CD4-positive, CD25-positive, alpha-beta regulatory T cell (primary cell): ENCODE results near the gene ZNF804B. TPM values are rescaled to one million over a fixed set of nuclear protein-coding genes. Genes with fewer than 3 reads are reported as not detected.

Source experiments
- ATAC-seq, 2 donors: fragments of 150-1000 bp; cut with Tn5 transposase; one replicate each; pipeline ENCODE4 v1.10.0; 2021; ENCODE audit warnings: low read depth in 2 of 2, moderate number of reproducible peaks in 2 of 2, moderate library complexity in 1 of 2
- DNase-seq, 3 donors: peaks; one replicate each; pipeline versions ENCODE4 v3.0.0 to v3.0.0-alpha.2; 2012 to 2022; ENCODE audit warnings: mixed read lengths in 1 of 3
- H3K27ac ChIP-seq: one replicate; pipeline ENCODE4 v1.7.0; 2013; ENCODE audit warnings: mild to moderate bottlenecking, low read length; ENCODE audit not compliant: insufficient read depth, poor library complexity, severe bottlenecking
- H3K27me3 ChIP-seq: one replicate; pipeline ENCODE4 v1.7.0; 2013; ENCODE audit warnings: low read length; ENCODE audit not compliant: control insufficient read depth, insufficient read depth
- H3K36me3 ChIP-seq: one replicate; pipeline ENCODE4 v1.7.0; 2013; ENCODE audit warnings: mild to moderate bottlenecking, low read length, moderate library complexity; ENCODE audit not compliant: control insufficient read depth, insufficient read depth
- H3K4me1 ChIP-seq: 2 replicates; pipeline ENCODE4 v1.7.0; 2013; ENCODE audit warnings: mild to moderate bottlenecking, low read length; ENCODE audit not compliant: insufficient read depth, control insufficient read depth, poor library complexity, severe bottlenecking
- H3K4me3 ChIP-seq: one replicate; pipeline ENCODE4 v1.7.0; 2013; ENCODE audit warnings: low read depth, mild to moderate bottlenecking, low read length, moderate library complexity
- H3K9me3 ChIP-seq, 2 experiments: 1 replicate in 1 of 2; 2 replicates in 1 of 2; pipeline ENCODE4 v1.7.0; 2013; ENCODE audit warnings: low read length in 2 of 2, mild to moderate bottlenecking in 1 of 2, moderate library complexity in 1 of 2; ENCODE audit not compliant: control insufficient read depth in 2 of 2
- H3K27ac Mint-ChIP-seq, 3 donors: one replicate each; pipeline ENCODE4 v1.8.0; 2020 to 2022; ENCODE audit warnings: mild to moderate bottlenecking in 3 of 3, mixed read lengths in 3 of 3, moderate library complexity in 2 of 3
- H3K27me3 Mint-ChIP-seq: one replicate; pipeline ENCODE4 v1.8.0; 2022; ENCODE audit warnings: mild to moderate bottlenecking, mixed read lengths
- H3K36me3 Mint-ChIP-seq: one replicate; pipeline ENCODE4 v1.8.0; 2020; ENCODE audit warnings: mixed read lengths
- H3K4me1 Mint-ChIP-seq, 4 donors: one replicate each; pipeline ENCODE4 v1.8.0; 2020 to 2022; ENCODE audit warnings: mixed read lengths in 4 of 4, mild to moderate bottlenecking in 1 of 4
- H3K4me3 Mint-ChIP-seq, 4 donors: one replicate each; pipeline ENCODE4 v1.8.0; 2020 to 2022; ENCODE audit warnings: mild to moderate bottlenecking in 4 of 4, mixed read lengths in 4 of 4, moderate library complexity in 3 of 4
- H3K9me3 Mint-ChIP-seq, 7 donors: one replicate each; pipeline ENCODE4 v1.8.0; 2020 to 2022; ENCODE audit warnings: mixed read lengths in 7 of 7, mild to moderate bottlenecking in 3 of 7, moderate library complexity in 2 of 7
- polyA plus RNA-seq, 4 donors: library from polyadenylated mRNA; unstranded; fragments of 300-500 nt; fragmentation: Illumina TruSeq; gene quantifications; one replicate each; pipeline ENCODE4 v1.2.3, GENCODE V29; 2021
- total RNA-seq: library from RNA; stranded (reverse); gene quantifications from one replicate; pipeline ENCODE4 v1.2.3, GENCODE V29; 2022

Gene ZNF804B
- total and polyA plus RNA-seq, 5 donors from 2014 or later: not detected

- Mint-ChIP-seq H3K27ac (no peak overlapping the region), H3K4me3 (no peak overlapping the region), H3K36me3 (no peaks in the 10 kb centered on the region), H3K27me3 (no peaks in the 10 kb centered on the region), H3K9me3 (peaks cover 0 to 6% (median 1%) of the 10 kb centered on the region in 7 donors), H3K4me1 (no peaks in the 10 kb centered on the region)
- DNase-seq: no peak
- ATAC-seq: no peak
- Histone ChIP-seq H3K9me3 (no peaks in the 10 kb centered on the region), H3K4me1 (no peaks in the 10 kb centered on the region), H3K4me3 (no peak overlapping the region), H3K27ac (no peak overlapping the region), H3K27me3 (no peaks in the 10 kb centered on the region), H3K36me3 (no peaks in the 10 kb centered on the region)
Observed at GRCh38 chr7:88888684-88889083, 129.2 kb downstream of the ZNF804B start.

DNA sequence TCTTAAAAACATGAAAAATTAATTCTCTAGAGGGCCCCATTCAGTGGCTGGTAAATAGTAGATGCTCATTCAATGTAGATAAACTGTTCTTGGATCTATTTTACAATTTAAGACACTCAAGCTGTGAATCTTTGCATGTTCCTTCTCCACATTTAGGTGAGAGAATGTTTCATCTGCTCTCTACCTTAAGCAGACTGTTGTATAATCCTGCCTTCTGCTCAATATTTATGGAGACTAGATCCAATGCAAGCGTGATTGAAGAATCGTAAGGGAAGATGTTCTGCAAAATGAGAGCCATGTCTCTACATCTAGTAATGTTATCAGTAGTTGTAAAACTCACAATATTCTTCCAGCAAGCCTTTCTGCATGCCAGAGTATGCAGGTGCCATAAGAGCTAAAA is 151.0 kb downstream of the ZNF804B start:
- H3K36me3 ChIP-seq: no peaks in the 10 kb centered on the region
- no peaks in the 10 kb centered on the region for H3K4me1 Mint-ChIP-seq
- H3K27ac ChIP-seq: no peak overlapping the region
- no peak for DNase-seq
- peaks cover 0 to 11% (median 1%) of the 10 kb centered on the region in 7 donors for H3K9me3 Mint-ChIP-seq
- H3K4me1 ChIP-seq: no peaks in the 10 kb centered on the region
- no peak overlapping the region for H3K27ac Mint-ChIP-seq
- H3K27me3 ChIP-seq: no peaks in the 10 kb centered on the region
- no peak overlapping the region for H3K4me3 ChIP-seq
- no peaks in the 10 kb centered on the region for H3K36me3 Mint-ChIP-seq
- H3K4me3 Mint-ChIP-seq: no peak overlapping the region
- no peaks in the 10 kb centered on the region for H3K9me3 ChIP-seq
- ATAC-seq: no peak
- H3K27me3 Mint-ChIP-seq: no peaks in the 10 kb centered on the region

DNA sequence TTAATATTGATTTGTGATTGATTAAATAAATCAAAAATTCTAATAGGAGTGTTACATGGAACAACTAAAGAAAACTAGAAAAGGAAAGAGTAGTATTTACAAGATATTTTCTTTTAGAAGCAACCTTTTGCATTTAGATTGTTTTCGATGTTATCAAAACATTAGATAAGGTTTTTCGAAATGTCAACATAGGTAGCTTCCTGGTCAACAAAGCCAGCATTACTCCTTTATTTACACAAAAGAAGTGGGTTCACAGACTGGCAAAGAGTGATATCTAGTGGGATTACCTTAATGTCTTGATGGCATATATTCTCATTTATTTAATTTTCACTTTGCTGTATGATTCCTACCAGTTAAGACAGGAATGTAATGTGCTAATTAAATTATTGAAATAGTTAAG is 153.4 kb downstream of the ZNF804B start:
- ATAC-seq (no peak), DNase-seq (no peak)
- Mint-ChIP-seq H3K9me3 (peaks cover 0 to 3% (median 1%) of the 10 kb centered on the region in 7 donors), H3K36me3 (no peaks in the 10 kb centered on the region), H3K27me3 (no peaks in the 10 kb centered on the region), H3K4me3 (no peak overlapping the region), H3K27ac (no peak overlapping the region), H3K4me1 (no peaks in the 10 kb centered on the region)
- Histone ChIP-seq H3K4me3 (no peak overlapping the region), H3K27ac (no peak overlapping the region), H3K27me3 (no peaks in the 10 kb centered on the region), H3K4me1 (no peaks in the 10 kb centered on the region), H3K9me3 (no peaks in the 10 kb centered on the region), H3K36me3 (no peaks in the 10 kb centered on the region)

DNA sequence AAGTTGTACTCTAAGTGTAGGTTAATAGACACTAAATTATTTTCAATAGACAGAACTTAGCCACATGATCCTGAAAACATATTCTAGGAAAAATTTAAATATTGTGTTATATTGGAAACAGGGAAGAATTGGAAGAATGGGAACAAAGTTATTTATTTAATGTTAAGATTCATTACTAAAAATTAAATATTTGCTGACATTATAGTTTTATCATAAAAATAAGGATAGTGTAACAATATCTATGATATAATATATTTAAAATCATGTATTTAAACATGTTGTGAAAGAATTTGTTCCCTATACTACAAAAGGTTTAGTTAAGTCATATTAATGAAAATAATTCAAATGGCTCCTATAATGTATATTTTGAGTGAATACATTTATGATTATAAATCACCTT is 156.1 kb downstream of the ZNF804B start:
- H3K27me3 ChIP-seq: no peaks in the 10 kb centered on the region
- no peak overlapping the region for H3K4me3 ChIP-seq
- no peaks in the 10 kb centered on the region for H3K36me3 ChIP-seq
- Mint-ChIP-seq H3K4me3 (no peak overlapping the region), H3K9me3 (peaks cover 0 to 3% (median 1%) of the 10 kb centered on the region in 7 donors), H3K4me1 (no peaks in the 10 kb centered on the region), H3K27me3 (no peaks in the 10 kb centered on the region), H3K36me3 (no peaks in the 10 kb centered on the region), H3K27ac (no peak overlapping the region)
- H3K27ac ChIP-seq: no peak overlapping the region
- DNase-seq (no peak), ATAC-seq (no peak)
- H3K9me3 ChIP-seq: no peaks in the 10 kb centered on the region
- H3K4me1 ChIP-seq: no peaks in the 10 kb centered on the region

DNA sequence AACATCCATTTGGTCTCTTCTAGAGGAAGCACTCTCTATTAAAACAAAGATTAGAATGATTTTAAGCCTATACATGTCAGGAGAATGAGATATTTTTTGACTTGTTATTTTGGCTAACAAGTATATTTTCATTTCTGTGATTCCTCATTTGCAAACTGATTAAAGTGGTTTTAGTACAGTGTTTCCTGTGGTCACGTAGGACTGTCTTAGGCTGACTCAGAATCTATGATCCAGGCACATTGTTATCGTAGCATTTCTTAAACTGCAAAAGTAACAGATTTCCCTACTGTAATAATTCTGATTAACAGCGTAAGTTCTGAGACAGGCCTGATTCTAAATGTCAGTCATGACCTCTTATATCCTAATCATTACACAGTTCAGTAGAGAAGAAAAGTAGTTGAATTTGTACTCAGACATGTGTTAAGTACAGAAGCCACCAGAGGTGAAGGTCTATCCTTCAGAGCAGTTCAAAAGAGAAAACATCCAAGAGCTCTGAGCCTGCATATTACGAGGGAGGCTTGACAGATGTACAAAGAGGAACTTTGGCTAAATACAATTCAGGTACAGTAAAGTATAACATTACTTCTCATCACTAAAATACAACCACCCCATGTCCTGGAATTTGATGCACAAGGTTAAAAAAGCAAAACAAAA is 160.1 kb downstream of the ZNF804B start:
- peaks cover 0 to 2% (median 0%) of the 10 kb centered on the region in 7 donors for H3K9me3 Mint-ChIP-seq
- H3K27ac Mint-ChIP-seq: no peak overlapping the region
- no peaks in the 10 kb centered on the region for H3K27me3 Mint-ChIP-seq
- Histone ChIP-seq H3K4me1 (no peaks in the 10 kb centered on the region), H3K4me3 (no peak overlapping the region), H3K36me3 (no peaks in the 10 kb centered on the region), H3K27ac (no peak overlapping the region), H3K27me3 (no peaks in the 10 kb centered on the region), H3K9me3 (no peaks in the 10 kb centered on the region)
- no peak overlapping the region for H3K4me3 Mint-ChIP-seq
- no peaks in the 10 kb centered on the region for H3K4me1 Mint-ChIP-seq
- no peak for ATAC-seq
- no peak for DNase-seq
- H3K36me3 Mint-ChIP-seq: no peaks in the 10 kb centered on the region

DNA sequence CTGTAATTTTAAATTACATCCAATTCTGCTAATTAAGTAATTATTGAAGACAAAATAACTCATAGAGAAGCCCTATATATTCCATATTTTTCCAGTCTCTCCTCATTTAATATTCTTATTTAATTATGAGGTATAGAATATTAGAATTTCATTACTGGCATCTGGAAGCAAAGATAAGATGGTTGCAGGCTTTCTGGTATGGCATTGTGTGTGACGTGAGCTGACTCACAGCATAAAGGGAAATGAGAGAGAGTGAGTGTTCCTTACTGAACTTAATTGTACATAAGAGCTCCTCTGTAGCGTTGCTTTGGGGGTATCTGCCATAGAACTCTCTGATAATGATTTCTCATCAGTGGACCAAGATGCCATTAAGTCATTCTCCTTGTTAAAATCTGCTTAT is 163.4 kb downstream of the ZNF804B start:
- Mint-ChIP-seq H3K4me1 (no peaks in the 10 kb centered on the region), H3K27me3 (no peaks in the 10 kb centered on the region), H3K4me3 (no peak overlapping the region), H3K36me3 (no peaks in the 10 kb centered on the region), H3K27ac (no peak overlapping the region), H3K9me3 (peaks cover 0 to 10% (median 2%) of the 10 kb centered on the region in 7 donors)
- Histone ChIP-seq H3K36me3 (no peaks in the 10 kb centered on the region), H3K9me3 (no peaks in the 10 kb centered on the region), H3K4me3 (no peak overlapping the region), H3K27me3 (no peaks in the 10 kb centered on the region), H3K4me1 (no peaks in the 10 kb centered on the region), H3K27ac (no peak overlapping the region)
- ATAC-seq (no peak), DNase-seq (no peak)

GRCh38 chr7:88928276-88928675 is 168.8 kb downstream of the ZNF804B start:
- no peak for ATAC-seq
- Mint-ChIP-seq H3K4me3 (no peak overlapping the region), H3K36me3 (no peaks in the 10 kb centered on the region), H3K4me1 (no peaks in the 10 kb centered on the region), H3K27ac (no peak overlapping the region), H3K9me3 (peaks cover 0 to 15% (median 5%) of the 10 kb centered on the region in 7 donors), H3K27me3 (no peaks in the 10 kb centered on the region)
- DNase-seq: no peak
- no peak overlapping the region for H3K4me3 ChIP-seq
- H3K4me1 ChIP-seq: no peaks in the 10 kb centered on the region
- no peaks in the 10 kb centered on the region for H3K9me3 ChIP-seq
- no peaks in the 10 kb centered on the region for H3K27me3 ChIP-seq
- no peaks in the 10 kb centered on the region for H3K36me3 ChIP-seq
- no peak overlapping the region for H3K27ac ChIP-seq

DNA sequence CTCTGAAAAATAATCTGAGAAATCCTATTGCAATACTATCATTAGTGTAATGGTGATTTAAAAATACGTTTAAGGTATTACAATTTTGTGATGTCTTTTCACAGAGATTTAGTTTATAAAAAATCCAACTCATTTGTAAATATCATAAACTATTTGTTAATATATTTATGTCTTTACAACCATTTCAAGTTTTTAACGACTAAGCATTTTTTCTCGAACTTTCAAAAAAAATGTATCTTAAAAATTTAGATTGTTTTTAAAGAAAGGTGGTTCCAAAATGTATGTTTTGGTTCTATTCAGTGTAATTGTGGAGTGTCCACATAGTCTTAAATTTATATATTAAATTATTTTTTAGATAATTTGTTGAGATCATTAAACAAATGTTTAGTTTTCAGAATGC is 170.2 kb downstream of the ZNF804B start:
- Histone ChIP-seq H3K27ac (no peak overlapping the region), H3K9me3 (no peaks in the 10 kb centered on the region), H3K36me3 (no peaks in the 10 kb centered on the region), H3K4me1 (no peaks in the 10 kb centered on the region), H3K27me3 (no peaks in the 10 kb centered on the region), H3K4me3 (no peak overlapping the region)
- H3K4me3 Mint-ChIP-seq: no peak overlapping the region
- H3K4me1 Mint-ChIP-seq: no peaks in the 10 kb centered on the region
- H3K9me3 Mint-ChIP-seq: peaks cover 0 to 24% (median 6%) of the 10 kb centered on the region in 7 donors
- no peaks in the 10 kb centered on the region for H3K36me3 Mint-ChIP-seq
- H3K27me3 Mint-ChIP-seq: no peaks in the 10 kb centered on the region
- no peak for DNase-seq
- ATAC-seq: no peak
- H3K27ac Mint-ChIP-seq: no peak overlapping the region
